ENCODE data around the gene SVEP1.

- no peak for TF ChIP-seq CTCF (IDR thresholded peaks at IDR 0.05)
- no peak for TF ChIP-seq EP300 (IDR thresholded peaks at IDR 0.05; ENCODE audit: low read depth)
- TF ChIP-seq POLR2A (IDR thresholded peaks at IDR 0.05) = no peak
- no peak for TF ChIP-seq POLR2AphosphoS5 (IDR thresholded peaks at IDR 0.05)
These were observed 46.7 kb upstream of the SVEP1 start for GRCh38 chr9:110626101-110626829.
